ENCODE results near the gene RNASEH2A. TPM values are rescaled to one million over a fixed set of nuclear protein-coding genes. Genes with fewer than 3 reads are reported as not detected.

RNASEH2A gene
- total RNA-seq, 1 experiment from 2014 or later, result 72.9 TPM

DNA sequence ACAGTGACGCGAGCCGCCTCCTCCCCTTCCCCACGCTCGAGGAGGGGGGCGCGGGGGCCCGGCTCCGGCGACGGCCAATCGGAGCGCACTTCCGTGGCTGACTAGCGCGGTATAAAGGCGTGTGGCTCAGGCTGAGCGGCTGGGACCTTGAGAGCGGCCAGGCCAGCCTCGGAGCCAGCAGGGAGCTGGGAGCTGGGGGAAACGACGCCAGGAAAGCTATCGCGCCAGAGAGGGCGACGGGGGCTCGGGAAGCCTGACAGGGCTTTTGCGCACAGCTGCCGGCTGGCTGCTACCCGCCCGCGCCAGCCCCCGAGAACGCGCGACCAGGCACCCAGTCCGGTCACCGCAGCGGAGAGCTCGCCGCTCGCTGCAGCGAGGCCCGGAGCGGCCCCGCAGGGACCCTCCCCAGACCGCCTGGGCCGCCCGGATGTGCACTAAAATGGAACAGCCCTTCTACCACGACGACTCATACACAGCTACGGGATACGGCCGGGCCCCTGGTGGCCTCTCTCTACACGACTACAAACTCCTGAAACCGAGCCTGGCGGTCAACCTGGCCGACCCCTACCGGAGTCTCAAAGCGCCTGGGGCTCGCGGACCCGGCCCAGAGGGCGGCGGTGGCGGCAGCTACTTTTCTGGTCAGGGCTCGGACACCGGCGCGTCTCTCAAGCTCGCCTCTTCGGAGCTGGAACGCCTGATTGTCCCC lies 14.9 kb upstream of the RNASEH2A start, which contains the start of gene JUNB (continued):
- TF ChIP-seq, protein P1, sequence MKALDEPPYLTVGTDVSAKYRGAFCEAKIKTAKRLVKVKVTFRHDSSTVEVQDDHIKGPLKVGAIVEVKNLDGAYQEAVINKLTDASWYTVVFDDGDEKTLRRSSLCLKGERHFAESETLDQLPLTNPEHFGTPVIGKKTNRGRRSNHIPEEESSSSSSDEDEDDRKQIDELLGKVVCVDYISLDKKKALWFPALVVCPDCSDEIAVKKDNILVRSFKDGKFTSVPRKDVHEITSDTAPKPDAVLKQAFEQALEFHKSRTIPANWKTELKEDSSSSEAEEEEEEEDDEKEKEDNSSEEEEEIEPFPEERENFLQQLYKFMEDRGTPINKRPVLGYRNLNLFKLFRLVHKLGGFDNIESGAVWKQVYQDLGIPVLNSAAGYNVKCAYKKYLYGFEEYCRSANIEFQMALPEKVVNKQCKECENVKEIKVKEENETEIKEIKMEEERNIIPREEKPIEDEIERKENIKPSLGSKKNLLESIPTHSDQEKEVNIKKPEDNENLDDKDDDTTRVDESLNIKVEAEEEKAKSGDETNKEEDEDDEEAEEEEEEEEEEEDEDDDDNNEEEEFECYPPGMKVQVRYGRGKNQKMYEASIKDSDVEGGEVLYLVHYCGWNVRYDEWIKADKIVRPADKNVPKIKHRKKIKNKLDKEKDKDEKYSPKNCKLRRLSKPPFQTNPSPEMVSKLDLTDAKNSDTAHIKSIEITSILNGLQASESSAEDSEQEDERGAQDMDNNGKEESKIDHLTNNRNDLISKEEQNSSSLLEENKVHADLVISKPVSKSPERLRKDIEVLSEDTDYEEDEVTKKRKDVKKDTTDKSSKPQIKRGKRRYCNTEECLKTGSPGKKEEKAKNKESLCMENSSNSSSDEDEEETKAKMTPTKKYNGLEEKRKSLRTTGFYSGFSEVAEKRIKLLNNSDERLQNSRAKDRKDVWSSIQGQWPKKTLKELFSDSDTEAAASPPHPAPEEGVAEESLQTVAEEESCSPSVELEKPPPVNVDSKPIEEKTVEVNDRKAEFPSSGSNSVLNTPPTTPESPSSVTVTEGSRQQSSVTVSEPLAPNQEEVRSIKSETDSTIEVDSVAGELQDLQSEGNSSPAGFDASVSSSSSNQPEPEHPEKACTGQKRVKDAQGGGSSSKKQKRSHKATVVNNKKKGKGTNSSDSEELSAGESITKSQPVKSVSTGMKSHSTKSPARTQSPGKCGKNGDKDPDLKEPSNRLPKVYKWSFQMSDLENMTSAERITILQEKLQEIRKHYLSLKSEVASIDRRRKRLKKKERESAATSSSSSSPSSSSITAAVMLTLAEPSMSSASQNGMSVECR (CRISPR knock-in tag; IDR thresholded peaks at IDR 0.05; ENCODE audit: borderline replicate concordance), result peak; percentile 76; the same call in 1 of the 2 replicates
- TF ChIP-seq, protein P2, sequence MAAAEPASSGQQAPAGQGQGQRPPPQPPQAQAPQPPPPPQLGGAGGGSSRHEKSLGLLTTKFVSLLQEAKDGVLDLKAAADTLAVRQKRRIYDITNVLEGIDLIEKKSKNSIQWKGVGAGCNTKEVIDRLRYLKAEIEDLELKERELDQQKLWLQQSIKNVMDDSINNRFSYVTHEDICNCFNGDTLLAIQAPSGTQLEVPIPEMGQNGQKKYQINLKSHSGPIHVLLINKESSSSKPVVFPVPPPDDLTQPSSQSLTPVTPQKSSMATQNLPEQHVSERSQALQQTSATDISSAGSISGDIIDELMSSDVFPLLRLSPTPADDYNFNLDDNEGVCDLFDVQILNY (CRISPR knock-in tag; IDR thresholded peaks at IDR 0.05), result 0 out of 2 replicates have a peak, but pooled peaks have one; percentile 30
- TF ChIP-seq, protein P3, sequence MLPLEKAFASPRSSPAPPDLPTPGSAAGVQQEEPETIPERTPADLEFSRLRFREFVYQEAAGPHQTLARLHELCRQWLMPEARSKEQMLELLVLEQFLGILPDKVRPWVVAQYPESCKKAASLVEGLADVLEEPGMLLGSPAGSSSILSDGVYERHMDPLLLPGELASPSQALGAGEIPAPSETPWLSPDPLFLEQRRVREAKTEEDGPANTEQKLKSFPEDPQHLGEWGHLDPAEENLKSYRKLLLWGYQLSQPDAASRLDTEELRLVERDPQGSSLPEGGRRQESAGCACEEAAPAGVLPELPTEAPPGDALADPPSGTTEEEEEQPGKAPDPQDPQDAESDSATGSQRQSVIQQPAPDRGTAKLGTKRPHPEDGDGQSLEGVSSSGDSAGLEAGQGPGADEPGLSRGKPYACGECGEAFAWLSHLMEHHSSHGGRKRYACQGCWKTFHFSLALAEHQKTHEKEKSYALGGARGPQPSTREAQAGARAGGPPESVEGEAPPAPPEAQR (CRISPR knock-in tag; IDR thresholded peaks at IDR 0.05), result no peak
- TF ChIP-seq SOX15 (CRISPR knock-in tag; IDR thresholded peaks at IDR 0.05) (no peak), FOXK1 (CRISPR knock-in tag; IDR thresholded peaks at IDR 0.05) (peak; percentile 95; the same call in 1 of the 2 replicates), GTF2I (CRISPR knock-in tag; conservative IDR thresholded peaks at IDR 0.05) (no peak), MXD4 (CRISPR knock-in tag; IDR thresholded peaks at IDR 0.05; ENCODE audit: borderline replicate concordance) (no peak), GABPB1 (CRISPR knock-in tag; IDR thresholded peaks at IDR 0.05) (peak; percentile 80), FOXP1 (CRISPR knock-in tag; IDR thresholded peaks at IDR 0.05; ENCODE audit: borderline replicate concordance) (0 out of 2 replicates have a peak, but pooled peaks have one; percentile 26), GRHL2 (CRISPR knock-in tag; IDR thresholded peaks at IDR 0.05; ENCODE audit: insufficient replicate concordance, severe bottlenecking) (no peak), MYBL2 (CRISPR knock-in tag; IDR thresholded peaks at IDR 0.05) (0 out of 2 replicates have a peak, but pooled peaks have one; percentile 22), ZNF232 (CRISPR knock-in tag; IDR thresholded peaks at IDR 0.05) (peak; percentile 71), OVOL2 (CRISPR knock-in tag; IDR thresholded peaks at IDR 0.05; ENCODE audit: borderline replicate concordance) (no peak), ZNF219 (CRISPR knock-in tag; IDR thresholded peaks at IDR 0.05; ENCODE audit: borderline replicate concordance) (peak; percentile 4; the same call in 1 of the 2 replicates), TEAD1 (CRISPR knock-in tag; IDR thresholded peaks at IDR 0.05) (0 out of 2 replicates have a peak, but pooled peaks have one; percentile 56), ZNF138 (CRISPR knock-in tag; conservative IDR thresholded peaks at IDR 0.05) (no peak), ZNF416 (CRISPR knock-in tag; IDR thresholded peaks at IDR 0.05) (no peak), TP53 (CRISPR knock-in tag; IDR thresholded peaks at IDR 0.05) (no peak; the same call in 1 of the 2 replicates), ZNF423 (CRISPR knock-in tag; IDR thresholded peaks at IDR 0.05) (no peak)
- TF ChIP-seq, protein P4, sequence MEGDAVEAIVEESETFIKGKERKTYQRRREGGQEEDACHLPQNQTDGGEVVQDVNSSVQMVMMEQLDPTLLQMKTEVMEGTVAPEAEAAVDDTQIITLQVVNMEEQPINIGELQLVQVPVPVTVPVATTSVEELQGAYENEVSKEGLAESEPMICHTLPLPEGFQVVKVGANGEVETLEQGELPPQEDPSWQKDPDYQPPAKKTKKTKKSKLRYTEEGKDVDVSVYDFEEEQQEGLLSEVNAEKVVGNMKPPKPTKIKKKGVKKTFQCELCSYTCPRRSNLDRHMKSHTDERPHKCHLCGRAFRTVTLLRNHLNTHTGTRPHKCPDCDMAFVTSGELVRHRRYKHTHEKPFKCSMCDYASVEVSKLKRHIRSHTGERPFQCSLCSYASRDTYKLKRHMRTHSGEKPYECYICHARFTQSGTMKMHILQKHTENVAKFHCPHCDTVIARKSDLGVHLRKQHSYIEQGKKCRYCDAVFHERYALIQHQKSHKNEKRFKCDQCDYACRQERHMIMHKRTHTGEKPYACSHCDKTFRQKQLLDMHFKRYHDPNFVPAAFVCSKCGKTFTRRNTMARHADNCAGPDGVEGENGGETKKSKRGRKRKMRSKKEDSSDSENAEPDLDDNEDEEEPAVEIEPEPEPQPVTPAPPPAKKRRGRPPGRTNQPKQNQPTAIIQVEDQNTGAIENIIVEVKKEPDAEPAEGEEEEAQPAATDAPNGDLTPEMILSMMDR (IDR thresholded peaks at IDR 0.05), result no peak
- TF ChIP-seq, protein P5, sequence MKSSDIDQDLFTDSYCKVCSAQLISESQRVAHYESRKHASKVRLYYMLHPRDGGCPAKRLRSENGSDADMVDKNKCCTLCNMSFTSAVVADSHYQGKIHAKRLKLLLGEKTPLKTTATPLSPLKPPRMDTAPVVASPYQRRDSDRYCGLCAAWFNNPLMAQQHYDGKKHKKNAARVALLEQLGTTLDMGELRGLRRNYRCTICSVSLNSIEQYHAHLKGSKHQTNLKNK (CRISPR knock-in tag; IDR thresholded peaks at IDR 0.05), result no peak
- TF ChIP-seq, protein P6, sequence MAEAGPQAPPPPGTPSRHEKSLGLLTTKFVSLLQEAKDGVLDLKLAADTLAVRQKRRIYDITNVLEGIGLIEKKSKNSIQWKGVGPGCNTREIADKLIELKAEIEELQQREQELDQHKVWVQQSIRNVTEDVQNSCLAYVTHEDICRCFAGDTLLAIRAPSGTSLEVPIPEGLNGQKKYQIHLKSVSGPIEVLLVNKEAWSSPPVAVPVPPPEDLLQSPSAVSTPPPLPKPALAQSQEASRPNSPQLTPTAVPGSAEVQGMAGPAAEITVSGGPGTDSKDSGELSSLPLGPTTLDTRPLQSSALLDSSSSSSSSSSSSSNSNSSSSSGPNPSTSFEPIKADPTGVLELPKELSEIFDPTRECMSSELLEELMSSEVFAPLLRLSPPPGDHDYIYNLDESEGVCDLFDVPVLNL (CRISPR knock-in tag; IDR thresholded peaks at IDR 0.05; ENCODE audit: borderline replicate concordance, low read depth), result 0 out of 2 replicates have a peak, but pooled peaks have one; percentile 56
- TF ChIP-seq, protein P7, sequence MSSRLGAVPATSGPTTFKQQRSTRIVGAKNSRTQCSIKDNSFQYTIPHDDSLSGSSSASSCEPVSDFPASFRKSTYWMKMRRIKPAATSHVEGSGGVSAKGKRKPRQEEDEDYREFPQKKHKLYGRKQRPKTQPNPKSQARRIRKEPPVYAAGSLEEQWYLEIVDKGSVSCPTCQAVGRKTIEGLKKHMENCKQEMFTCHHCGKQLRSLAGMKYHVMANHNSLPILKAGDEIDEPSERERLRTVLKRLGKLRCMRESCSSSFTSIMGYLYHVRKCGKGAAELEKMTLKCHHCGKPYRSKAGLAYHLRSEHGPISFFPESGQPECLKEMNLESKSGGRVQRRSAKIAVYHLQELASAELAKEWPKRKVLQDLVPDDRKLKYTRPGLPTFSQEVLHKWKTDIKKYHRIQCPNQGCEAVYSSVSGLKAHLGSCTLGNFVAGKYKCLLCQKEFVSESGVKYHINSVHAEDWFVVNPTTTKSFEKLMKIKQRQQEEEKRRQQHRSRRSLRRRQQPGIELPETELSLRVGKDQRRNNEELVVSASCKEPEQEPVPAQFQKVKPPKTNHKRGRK (CRISPR knock-in tag; IDR thresholded peaks at IDR 0.05; ENCODE audit: borderline replicate concordance), result no peak
- TF ChIP-seq, protein P8, sequence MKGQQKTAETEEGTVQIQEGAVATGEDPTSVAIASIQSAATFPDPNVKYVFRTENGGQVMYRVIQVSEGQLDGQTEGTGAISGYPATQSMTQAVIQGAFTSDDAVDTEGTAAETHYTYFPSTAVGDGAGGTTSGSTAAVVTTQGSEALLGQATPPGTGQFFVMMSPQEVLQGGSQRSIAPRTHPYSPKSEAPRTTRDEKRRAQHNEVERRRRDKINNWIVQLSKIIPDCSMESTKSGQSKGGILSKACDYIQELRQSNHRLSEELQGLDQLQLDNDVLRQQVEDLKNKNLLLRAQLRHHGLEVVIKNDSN (CRISPR knock-in tag; IDR thresholded peaks at IDR 0.05), result no peak
- TF ChIP-seq, protein P9, sequence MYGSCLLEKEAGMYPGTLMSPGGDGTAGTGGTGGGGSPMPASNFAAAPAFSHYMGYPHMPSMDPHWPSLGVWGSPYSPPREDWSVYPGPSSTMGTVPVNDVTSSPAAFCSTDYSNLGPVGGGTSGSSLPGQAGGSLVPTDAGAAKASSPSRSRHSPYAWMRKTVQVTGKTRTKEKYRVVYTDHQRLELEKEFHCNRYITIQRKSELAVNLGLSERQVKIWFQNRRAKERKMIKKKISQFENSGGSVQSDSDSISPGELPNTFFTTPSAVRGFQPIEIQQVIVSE (CRISPR knock-in tag; IDR thresholded peaks at IDR 0.05; ENCODE audit: borderline replicate concordance), result peak; percentile 80; the same call in 1 of the 2 replicates
